H9 (cell line): ENCODE measurements around the gene RNF215. TPM values are rescaled to one million over a fixed set of nuclear protein-coding genes. Genes with fewer than 3 reads are reported as not detected.
A peak's percentile ranks its signal among the peaks of the same experiment; 100 is the strongest.

Experiments used
- DNase-seq: peaks from one replicate; pipeline ENCODE4 v3.0.0-alpha.2; 2017
- H2AFZ ChIP-seq: one replicate; pipeline ENCODE4 v1.6.1; 2013; ENCODE audit warnings: mild to moderate bottlenecking, low read length, control low read depth, moderate library complexity
- H2AK5ac ChIP-seq: 2 replicates; pipeline ENCODE4 v1.6.1; 2013; ENCODE audit warnings: low read length, control low read depth, mixed read lengths; ENCODE audit not compliant: insufficient read length
- H2BK120ac ChIP-seq: one replicate; pipeline ENCODE4 v1.6.1; 2013; ENCODE audit warnings: low read depth, mild to moderate bottlenecking, low read length, control low read depth, inconsistent platforms; ENCODE audit not compliant: poor library complexity, severe bottlenecking
- H2BK12ac ChIP-seq: 2 replicates; pipeline ENCODE4 v1.6.1; 2013; ENCODE audit warnings: low read length, control low read depth, mixed read lengths, low read depth; ENCODE audit not compliant: insufficient read length
- H2BK15ac ChIP-seq: 2 replicates; pipeline ENCODE4 v1.6.1; 2013; ENCODE audit warnings: low read depth, low read length, control low read depth
- H2BK20ac ChIP-seq: one replicate; pipeline ENCODE4 v1.6.1; 2013; ENCODE audit warnings: low read depth, mild to moderate bottlenecking, low read length, control low read depth, inconsistent platforms; ENCODE audit not compliant: poor library complexity, severe bottlenecking
- H2BK5ac ChIP-seq: 2 replicates; pipeline ENCODE4 v1.6.1; 2013; ENCODE audit warnings: low read length, control low read depth, mixed read lengths; ENCODE audit not compliant: insufficient read length
- H3K14ac ChIP-seq: 2 replicates; pipeline ENCODE4 v1.6.1; 2013; ENCODE audit warnings: low read length, control low read depth; ENCODE audit not compliant: insufficient read depth
- H3K18ac ChIP-seq: 2 replicates; pipeline ENCODE4 v1.6.1; 2013; ENCODE audit warnings: low read depth, mild to moderate bottlenecking, mixed read lengths, low read length, control low read depth; ENCODE audit not compliant: insufficient read length
- H3K23ac ChIP-seq: 2 replicates; pipeline ENCODE4 v1.6.1; 2013; ENCODE audit warnings: low read length, control low read depth, mixed read lengths, low read depth; ENCODE audit not compliant: insufficient read length
- H3K23me2 ChIP-seq: 2 replicates; pipeline ENCODE4 v1.6.1; 2013; ENCODE audit warnings: low read depth, mild to moderate bottlenecking, mixed read lengths, low read length, control low read depth; ENCODE audit not compliant: insufficient read length, poor library complexity, severe bottlenecking
- H3K27ac ChIP-seq: 2 replicates; pipeline ENCODE4 v1.5.1; 2013; ENCODE audit warnings: low read length, control low read depth, mixed read lengths, low read depth; ENCODE audit not compliant: insufficient read length
- H3K27me3 ChIP-seq: 2 replicates; pipeline ENCODE4 v1.6.1; 2013; ENCODE audit warnings: low read length, control low read depth, inconsistent platforms; ENCODE audit not compliant: insufficient read depth
- H3K4ac ChIP-seq: 2 replicates; pipeline ENCODE4 v1.6.1; 2013; ENCODE audit warnings: low read depth, mild to moderate bottlenecking, control low read depth, inconsistent platforms, low read length, moderate library complexity
- H3K4me1 ChIP-seq: 2 replicates; pipeline ENCODE4 v1.6.1; 2013; ENCODE audit warnings: low read length, control low read depth, inconsistent platforms; ENCODE audit not compliant: insufficient read depth
- H3K4me2 ChIP-seq: 2 replicates; pipeline ENCODE4 v1.6.1; 2013; ENCODE audit warnings: low read length, control low read depth, mixed read lengths; ENCODE audit not compliant: insufficient read length, insufficient read depth
- H3K56ac ChIP-seq: 2 replicates; pipeline ENCODE4 v1.6.1; 2013; ENCODE audit warnings: low read depth, mild to moderate bottlenecking, mixed read lengths, low read length, control low read depth; ENCODE audit not compliant: insufficient read length
- H3K79me1 ChIP-seq: 2 replicates; pipeline ENCODE4 v1.6.1; 2013; ENCODE audit warnings: low read depth, mild to moderate bottlenecking, moderate library complexity, low read length, control low read depth, inconsistent platforms; ENCODE audit not compliant: insufficient read depth, poor library complexity, severe bottlenecking
- H3K79me2 ChIP-seq: 2 replicates; pipeline ENCODE4 v1.6.1; 2013; ENCODE audit warnings: low read length, control low read depth, inconsistent platforms; ENCODE audit not compliant: insufficient read depth
- H3K9ac ChIP-seq: 2 replicates; pipeline ENCODE4 v1.6.1; 2013; ENCODE audit warnings: low read length, control low read depth, mixed read lengths; ENCODE audit not compliant: insufficient read length; ENCODE audit errors: extremely low read depth
- H3K9me3 ChIP-seq: one replicate; pipeline ENCODE4 v1.6.1; 2013; ENCODE audit warnings: low read depth, low read length, inconsistent platforms; ENCODE audit not compliant: control insufficient read depth
- H3T11ph ChIP-seq: one replicate; pipeline ENCODE4 v1.6.1; 2013; ENCODE audit warnings: mild to moderate bottlenecking, low read length, control low read depth, inconsistent platforms
- H4K20me1 ChIP-seq: one replicate; pipeline ENCODE4 v1.6.1; 2013; ENCODE audit not compliant: control insufficient read depth, insufficient read length, insufficient read depth
- H4K5ac ChIP-seq: 2 replicates; pipeline ENCODE4 v1.6.1; 2013; ENCODE audit warnings: low read depth, mild to moderate bottlenecking, mixed read lengths, low read length, control low read depth; ENCODE audit not compliant: insufficient read length
- H4K8ac ChIP-seq: replicated peaks from 2 replicates; pipeline ENCODE4 v1.6.1; 2013; ENCODE audit warnings: low read length, control low read depth, mixed read lengths, low read depth; ENCODE audit not compliant: insufficient read length
- H4K91ac ChIP-seq: 2 replicates; pipeline ENCODE4 v1.6.1; 2013; ENCODE audit warnings: low read depth, mild to moderate bottlenecking, moderate library complexity, mixed read lengths, low read length, control low read depth; ENCODE audit not compliant: insufficient read length
- H3K27ac Mint-ChIP-seq, 3 experiments: 2 replicates in 2 of 3; 3 replicates in 1 of 3; pipeline ENCODE4 v1.8.0; 2020 to 2021; ENCODE audit warnings: mixed read lengths in 3 of 3, mild to moderate bottlenecking in 1 of 3, moderate library complexity in 1 of 3
- H3K27me3 Mint-ChIP-seq: 2 replicates; pipeline ENCODE4 v1.8.0; 2021; ENCODE audit warnings: low read depth, mild to moderate bottlenecking, moderate library complexity, mixed read lengths
- H3K36me3 Mint-ChIP-seq, 3 experiments: 2 replicates in 2 of 3; 3 replicates in 1 of 3; pipeline ENCODE4 v1.8.0; 2020 to 2021; ENCODE audit warnings: low read depth in 3 of 3, mixed read lengths in 3 of 3; ENCODE audit not compliant: insufficient read depth in 1 of 3
- H3K4me1 Mint-ChIP-seq, 2 experiments: 2 replicates each; pipeline ENCODE4 v1.8.0; 2020; ENCODE audit warnings: mixed read lengths in 2 of 2
- H3K4me3 Mint-ChIP-seq, 2 experiments: 2 replicates in 1 of 2; 3 replicates in 1 of 2; pipeline ENCODE4 v1.8.0; 2020 to 2021; ENCODE audit warnings: mild to moderate bottlenecking in 2 of 2, mixed read lengths in 2 of 2, moderate library complexity in 1 of 2
- H3K9me3 Mint-ChIP-seq, 2 experiments: 2 replicates in 1 of 2; 3 replicates in 1 of 2; pipeline ENCODE4 v1.8.0; 2020; ENCODE audit warnings: mild to moderate bottlenecking in 2 of 2, mixed read lengths in 2 of 2, moderate library complexity in 1 of 2
- WGBS: extraction: QIAGEN DNeasy Blood & Tissue Kit; methylation state at CpG from one replicate; pipeline ENCODE4 v1.1.7; 2013; ENCODE audit warnings: missing lambda C conversion rate, low lambda C conversion rate, mixed read lengths; ENCODE audit not compliant: insufficient read length; ENCODE audit errors: extremely low coverage; 5-methylcytosine and 5-hydroxymethylcytosine counted together
- total RNA-seq: library from RNA; stranded (reverse); gene quantifications from 2 replicates; pipeline ENCODE4 v1.2.1, GENCODE V29; 2021
- TF ChIP-seq, protein P1 (sequence below): fragments of 200-600 bp; sonication (generic); conservative IDR thresholded peaks from 3 replicates; pipeline ENCODE4 v1.8.0; 2021; ENCODE audit warnings: antibody characterized with exemption, mild to moderate bottlenecking

Gene RNF215
- total RNA-seq, 1 experiment from 2014 or later = 24.5 TPM

DNA sequence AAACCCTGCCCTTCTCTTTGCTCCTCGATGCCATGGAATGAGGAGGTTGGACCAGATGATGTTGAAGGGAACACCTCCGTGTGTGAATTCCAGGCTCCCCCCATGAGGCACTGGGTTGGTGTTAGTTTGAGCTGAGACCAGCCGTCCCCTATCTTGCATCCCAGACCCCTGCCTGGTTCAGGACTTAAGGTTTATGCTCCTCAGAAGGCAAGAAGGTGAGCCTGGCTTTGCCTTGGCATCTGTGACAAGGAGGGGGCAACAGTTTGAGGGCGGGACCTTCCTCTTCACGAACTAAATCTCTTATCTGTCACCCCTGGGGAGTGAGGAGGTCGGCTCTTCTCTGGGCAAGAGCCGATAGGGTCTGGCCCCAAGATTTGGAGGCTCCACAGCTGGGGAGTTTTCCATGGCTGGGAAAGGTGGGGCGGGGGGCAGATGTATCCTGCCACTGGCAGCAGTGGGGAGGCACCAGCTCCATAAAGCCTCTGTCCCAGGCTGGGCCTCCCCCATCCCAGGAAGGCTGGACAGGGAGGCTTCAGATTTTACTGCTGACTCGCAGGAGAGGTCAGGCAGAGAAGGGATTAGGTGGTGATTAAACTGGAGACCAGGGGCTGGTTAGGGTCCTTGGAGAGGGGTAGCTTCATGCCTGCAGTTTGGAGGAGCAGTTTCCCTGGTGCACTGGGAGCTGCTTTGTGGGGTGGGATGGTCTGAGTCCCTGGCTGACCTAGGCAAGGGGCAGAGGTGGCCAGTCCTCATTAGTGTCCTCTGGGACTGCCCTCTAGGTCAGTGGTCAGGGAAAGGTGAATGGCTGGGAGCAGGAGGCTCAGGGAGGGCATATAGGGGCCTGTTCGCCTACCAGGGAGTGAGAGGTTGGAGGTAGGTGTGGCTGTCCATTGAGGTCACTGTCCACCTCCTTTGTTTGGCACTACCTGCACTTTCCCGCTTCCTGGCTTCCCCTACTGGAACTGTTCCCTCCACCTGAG is 10.7 kb upstream of the RNF215 start:
- Histone ChIP-seq H3K27ac (no peak overlapping the region), H3K79me2 (no peaks in the 10 kb centered on the region), H3K18ac (no peak overlapping the region), H3K4me2 (peak overlapping the region; percentile 91), H3K23me2 (peaks cover 7% of the 10 kb centered on the region), H2AFZ (no peak overlapping the region), H2BK15ac (no peak overlapping the region; the same call in 1 of the 2 replicates), H3T11ph (no peak overlapping the region), H3K79me1 (no peaks in the 10 kb centered on the region), H4K20me1 (no peaks in the 10 kb centered on the region), H4K5ac (no peak overlapping the region), H2BK120ac (no peak overlapping the region), H3K9ac (peak overlapping the region; percentile 61), H3K14ac (no peak overlapping the region; the same call in 1 of the 2 replicates), H2BK12ac (no peak overlapping the region), H3K9me3 (no peaks in the 10 kb centered on the region), H2BK5ac (no peak overlapping the region), H3K56ac (no peak overlapping the region), H2AK5ac (no peak overlapping the region), H4K91ac (no peak overlapping the region), H3K23ac (no peak overlapping the region), H2BK20ac (no peak overlapping the region), H3K4ac (no peak overlapping the region), H3K4me1 (peaks cover 6% of the 10 kb centered on the region; the same call in 1 of the 2 replicates), H3K27me3 (peaks cover 4% of the 10 kb centered on the region; the same call in 1 of the 2 replicates), H4K8ac (no peak overlapping the region)
- H3K36me3 Mint-ChIP-seq = peaks cover 0 to 5% (median 3%) of the 10 kb centered on the region in 3 experiments; a peak in 3 of 7 replicates
- H3K27ac Mint-ChIP-seq = no peak overlapping the region
- peak overlapping the region; percentile 80 to 88 for H3K4me3 Mint-ChIP-seq
- TF ChIP-seq, protein P1, sequence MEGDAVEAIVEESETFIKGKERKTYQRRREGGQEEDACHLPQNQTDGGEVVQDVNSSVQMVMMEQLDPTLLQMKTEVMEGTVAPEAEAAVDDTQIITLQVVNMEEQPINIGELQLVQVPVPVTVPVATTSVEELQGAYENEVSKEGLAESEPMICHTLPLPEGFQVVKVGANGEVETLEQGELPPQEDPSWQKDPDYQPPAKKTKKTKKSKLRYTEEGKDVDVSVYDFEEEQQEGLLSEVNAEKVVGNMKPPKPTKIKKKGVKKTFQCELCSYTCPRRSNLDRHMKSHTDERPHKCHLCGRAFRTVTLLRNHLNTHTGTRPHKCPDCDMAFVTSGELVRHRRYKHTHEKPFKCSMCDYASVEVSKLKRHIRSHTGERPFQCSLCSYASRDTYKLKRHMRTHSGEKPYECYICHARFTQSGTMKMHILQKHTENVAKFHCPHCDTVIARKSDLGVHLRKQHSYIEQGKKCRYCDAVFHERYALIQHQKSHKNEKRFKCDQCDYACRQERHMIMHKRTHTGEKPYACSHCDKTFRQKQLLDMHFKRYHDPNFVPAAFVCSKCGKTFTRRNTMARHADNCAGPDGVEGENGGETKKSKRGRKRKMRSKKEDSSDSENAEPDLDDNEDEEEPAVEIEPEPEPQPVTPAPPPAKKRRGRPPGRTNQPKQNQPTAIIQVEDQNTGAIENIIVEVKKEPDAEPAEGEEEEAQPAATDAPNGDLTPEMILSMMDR = no peak
- H3K27me3 Mint-ChIP-seq = peaks cover 45% of the 10 kb centered on the region
- no peaks in the 10 kb centered on the region; a peak in 2 of 5 replicates for H3K9me3 Mint-ChIP-seq
- no peak for DNase-seq
- WGBS = no CpG with 5 or more reads among the region's 11 CpGs
- H3K4me1 Mint-ChIP-seq = peaks cover 38 to 41% of the 10 kb centered on the region in 2 experiments
